Tibial artery (tissue), 4 donors: ENCODE results near the gene SLC6A6.
A peak's percentile ranks its signal among the peaks of the same experiment; 100 is the strongest.

Experiments used
- DNase-seq, 2 donors: peaks; one replicate each; pipeline ENCODE4 v3.0.0-alpha.2; 2019
- H3K27ac ChIP-seq, 2 donors: fragments of 200-600 bp; sonication (generic) in 1 of 2; 1 replicate in 1 of 2; 2 replicates in 1 of 2; pipeline ENCODE4 v1.5.1; 2018 to 2019; ENCODE audit warnings: mild to moderate bottlenecking in 1 of 2
- H3K27me3 ChIP-seq, 2 donors: fragments of 200-600 bp; sonication (generic) in 1 of 2; one replicate each; pipeline versions ENCODE4 v1.5.1 to v1.6.0; 2016 to 2019
- H3K36me3 ChIP-seq, 3 donors: fragments of 200-600 bp; sonication (generic) in 2 of 3; one replicate each; pipeline ENCODE4 v1.5.1; 2016 to 2019; ENCODE audit warnings: mild to moderate bottlenecking in 2 of 3
- H3K4me1 ChIP-seq, 4 donors: fragments of 200-600 bp; sonication (generic) in 2 of 4; 1 replicate in 3 of 4; 2 replicates in 1 of 4; pipeline ENCODE4 v1.5.1; 2016 to 2019
- H3K4me3 ChIP-seq, 2 donors: fragments of 200-600 bp; sonication (generic) in 1 of 2; 1 replicate in 1 of 2; 2 replicates in 1 of 2; pipeline ENCODE4 v1.5.1; 2018 to 2019; ENCODE audit warnings: mild to moderate bottlenecking in 2 of 2
- H3K9me3 ChIP-seq, 3 donors: fragments of 200-600 bp; sonication (generic) in 1 of 3; one replicate each; pipeline ENCODE4 v1.5.1; 2016 to 2019
- CTCF ChIP-seq, 2 experiments: fragments of 200-600 bp in 1 of 2; fragments of 450-650 bp in 1 of 2; IDR thresholded peaks; one replicate each; pipeline ENCODE4 v1.5.1; 2017 to 2019; ENCODE audit warnings: antibody characterized with exemption in 2 of 2, mild to moderate bottlenecking in 1 of 2, moderate library complexity in 1 of 2
- intact Hi-C: fragments of 100-400 bp; cut with DNase I; formaldehyde crosslinking; loops from one replicate; pipeline ENCODE4 v1.15.0; 2023; ENCODE audit warnings: low total_unique reads

SLC6A6 gene

GRCh38 chr3:14396031-14396692 lies 6.2 kb upstream of the SLC6A6 start:
- H3K4me3 ChIP-seq, result no peak overlapping the region
- no peak for DNase-seq
- H3K4me1 ChIP-seq, result peaks cover 0 to 23% (median 12%) of the 10 kb centered on the region in 4 donors
- TF ChIP-seq CTCF (IDR thresholded peaks at IDR 0.05), result no peak
- no peak overlapping the region for H3K27ac ChIP-seq
- H3K36me3 ChIP-seq, result no peaks in the 10 kb centered on the region
- intact Hi-C loops, result no loop called here
- no peaks in the 10 kb centered on the region for H3K27me3 ChIP-seq
- H3K9me3 ChIP-seq, result no peaks in the 10 kb centered on the region

GRCh38 chr3:14397046-14397445 lies 5.4 kb upstream of the SLC6A6 start:
- H3K9me3 ChIP-seq, result no peaks in the 10 kb centered on the region
- H3K4me3 ChIP-seq, result no peak overlapping the region
- TF ChIP-seq CTCF (IDR thresholded peaks at IDR 0.05), result no peak
- intact Hi-C loops, result no loop called here
- no peak overlapping the region for H3K27ac ChIP-seq
- H3K36me3 ChIP-seq, result no peaks in the 10 kb centered on the region
- H3K27me3 ChIP-seq, result no peaks in the 10 kb centered on the region
- no peak for DNase-seq
- H3K4me1 ChIP-seq, result peaks cover 0 to 25% (median 10%) of the 10 kb centered on the region in 4 donors

- TF ChIP-seq CTCF (IDR thresholded peaks at IDR 0.05), result no peak
- no peak overlapping the region for H3K27ac ChIP-seq
- H3K27me3 ChIP-seq, result no peaks in the 10 kb centered on the region
- no peaks in the 10 kb centered on the region for H3K9me3 ChIP-seq
- intact Hi-C loops, result no loop called here
- H3K4me1 ChIP-seq, result peaks cover 0 to 27% (median 13%) of the 10 kb centered on the region in 4 donors
- DNase-seq, result peak in 1 of 2 donors; percentile 39
- H3K36me3 ChIP-seq, result no peaks in the 10 kb centered on the region
- no peak overlapping the region for H3K4me3 ChIP-seq
These were observed 4.9 kb upstream of the SLC6A6 start for GRCh38 chr3:14397531-14397930.

GRCh38 chr3:14397940-14398796 lies 4.2 kb upstream of the SLC6A6 start:
- Histone ChIP-seq H3K27me3 (no peaks in the 10 kb centered on the region), H3K36me3 (no peaks in the 10 kb centered on the region), H3K4me3 (no peak overlapping the region), H3K4me1 (peaks cover 0 to 24% (median 14%) of the 10 kb centered on the region in 4 donors), H3K9me3 (no peaks in the 10 kb centered on the region), H3K27ac (no peak overlapping the region)
- intact Hi-C loops, result no loop called here
- no peak for TF ChIP-seq CTCF (IDR thresholded peaks at IDR 0.05)
- no peak for DNase-seq

- Histone ChIP-seq H3K27me3 (no peaks in the 10 kb centered on the region), H3K4me3 (no peak overlapping the region), H3K9me3 (no peaks in the 10 kb centered on the region), H3K36me3 (no peaks in the 10 kb centered on the region), H3K4me1 (peaks cover 0 to 24% (median 17%) of the 10 kb centered on the region in 4 donors), H3K27ac (no peak overlapping the region)
- no peak for DNase-seq
- TF ChIP-seq CTCF (IDR thresholded peaks at IDR 0.05), result no peak
- intact Hi-C loops, result no loop called here
These were observed 3.7 kb upstream of the SLC6A6 start for GRCh38 chr3:14398797-14399106.
